WERI-Rb-1 (cell line): Measurements from ENCODE around the gene OR10G2.
"Not testable (repeated sequence)": the region's sequence is repeated elsewhere in the genome, so short reads cannot be mapped to it uniquely, and the experiment has no call there.

ENCODE experiments used
- DNase-seq: peaks from one replicate; pipeline ENCODE4 v3.0.0-alpha.2; 2020
- H3K27ac ChIP-seq: fragments of 250-450 bp; sonication (Bioruptor Pico); 2 replicates; pipeline ENCODE4 v1.5.1; 2020; ENCODE audit warnings: mild to moderate bottlenecking, moderate library complexity
- H3K27me3 ChIP-seq: fragments of 250-450 bp; sonication (Bioruptor Pico); 2 replicates; pipeline ENCODE4 v1.5.1; 2021; ENCODE audit warnings: mild to moderate bottlenecking, low read depth, moderate library complexity; ENCODE audit not compliant: insufficient read depth, severe bottlenecking
- H3K36me3 ChIP-seq: fragments of 250-450 bp; sonication (Bioruptor Pico); 2 replicates; pipeline ENCODE4 v1.5.1; 2020; ENCODE audit warnings: mild to moderate bottlenecking, moderate library complexity
- H3K4me3 ChIP-seq: 2 replicates; pipeline ENCODE4 v1.5.1; 2011; ENCODE audit warnings: low read depth, mild to moderate bottlenecking, control low read depth, low read length
- H3K9me3 ChIP-seq: fragments of 250-450 bp; sonication (Bioruptor Pico); 2 replicates; pipeline ENCODE4 v1.5.1; 2021; ENCODE audit warnings: mild to moderate bottlenecking, moderate library complexity; ENCODE audit not compliant: severe bottlenecking
- TF ChIP-seq, protein P1 (sequence below): IDR thresholded peaks from 2 replicates; pipeline ENCODE4 v1.5.1; 2011; ENCODE audit warnings: low read depth, mild to moderate bottlenecking, control low read depth, inconsistent platforms, low read length

OR10G2 gene

GRCh38 chr14:21647380-21647779, 12.6 kb upstream of the OR10G2 start:
- no peak overlapping the region for H3K4me3 ChIP-seq
- peaks cover 66% of the 10 kb centered on the region for H3K27me3 ChIP-seq
- no peak overlapping the region for H3K27ac ChIP-seq
- H3K36me3 ChIP-seq, result no peaks in the 10 kb centered on the region
- DNase-seq, result no peak
- TF ChIP-seq, protein P1, sequence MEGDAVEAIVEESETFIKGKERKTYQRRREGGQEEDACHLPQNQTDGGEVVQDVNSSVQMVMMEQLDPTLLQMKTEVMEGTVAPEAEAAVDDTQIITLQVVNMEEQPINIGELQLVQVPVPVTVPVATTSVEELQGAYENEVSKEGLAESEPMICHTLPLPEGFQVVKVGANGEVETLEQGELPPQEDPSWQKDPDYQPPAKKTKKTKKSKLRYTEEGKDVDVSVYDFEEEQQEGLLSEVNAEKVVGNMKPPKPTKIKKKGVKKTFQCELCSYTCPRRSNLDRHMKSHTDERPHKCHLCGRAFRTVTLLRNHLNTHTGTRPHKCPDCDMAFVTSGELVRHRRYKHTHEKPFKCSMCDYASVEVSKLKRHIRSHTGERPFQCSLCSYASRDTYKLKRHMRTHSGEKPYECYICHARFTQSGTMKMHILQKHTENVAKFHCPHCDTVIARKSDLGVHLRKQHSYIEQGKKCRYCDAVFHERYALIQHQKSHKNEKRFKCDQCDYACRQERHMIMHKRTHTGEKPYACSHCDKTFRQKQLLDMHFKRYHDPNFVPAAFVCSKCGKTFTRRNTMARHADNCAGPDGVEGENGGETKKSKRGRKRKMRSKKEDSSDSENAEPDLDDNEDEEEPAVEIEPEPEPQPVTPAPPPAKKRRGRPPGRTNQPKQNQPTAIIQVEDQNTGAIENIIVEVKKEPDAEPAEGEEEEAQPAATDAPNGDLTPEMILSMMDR, result no peak
- H3K9me3 ChIP-seq, result no peaks in the 10 kb centered on the region

GRCh38 chr14:21643407-21643806, 8.7 kb upstream of the OR10G2 start:
- no peaks in the 10 kb centered on the region for H3K9me3 ChIP-seq
- peaks cover 78% of the 10 kb centered on the region for H3K27me3 ChIP-seq
- TF ChIP-seq, protein P1, result no peak
- DNase-seq, result no peak
- no peaks in the 10 kb centered on the region for H3K36me3 ChIP-seq
- no peak overlapping the region for H3K27ac ChIP-seq
- no peak overlapping the region for H3K4me3 ChIP-seq

GRCh38 chr14:21642683-21643082, 7.9 kb upstream of the OR10G2 start:
- Histone ChIP-seq H3K27me3 (peaks cover 78% of the 10 kb centered on the region), H3K27ac (no peak overlapping the region), H3K4me3 (no peak overlapping the region), H3K36me3 (no peaks in the 10 kb centered on the region), H3K9me3 (no peaks in the 10 kb centered on the region)
- no peak for DNase-seq
- TF ChIP-seq, protein P1, result no peak

DNA sequence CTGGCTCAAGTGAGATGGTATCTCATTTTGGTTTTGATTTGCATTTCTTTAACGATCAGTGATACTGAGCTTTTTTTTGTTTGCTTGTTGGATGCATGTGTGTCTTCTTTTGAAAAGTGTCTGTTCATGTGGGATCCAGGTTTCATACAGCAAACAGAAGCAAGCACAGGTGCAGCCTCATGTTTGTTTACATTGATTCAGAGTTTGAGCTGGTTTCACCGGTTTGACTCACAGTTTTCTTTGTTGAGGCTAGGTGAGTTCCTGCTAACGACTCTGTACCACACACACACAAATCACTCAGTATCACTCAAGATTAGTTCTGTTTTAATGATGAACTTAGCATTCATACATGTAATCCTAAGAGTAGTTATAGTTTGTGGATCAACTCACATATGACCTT, 3.7 kb downstream of the OR10G2 start:
- Histone ChIP-seq H3K27me3 (peaks cover 65% of the 10 kb centered on the region), H3K9me3 (peaks cover 4% of the 10 kb centered on the region), H3K36me3 (no peaks in the 10 kb centered on the region), H3K4me3 (no peak overlapping the region), H3K27ac (no peak overlapping the region)
- TF ChIP-seq, protein P1, result no peak
- DNase-seq, result no peak

DNA sequence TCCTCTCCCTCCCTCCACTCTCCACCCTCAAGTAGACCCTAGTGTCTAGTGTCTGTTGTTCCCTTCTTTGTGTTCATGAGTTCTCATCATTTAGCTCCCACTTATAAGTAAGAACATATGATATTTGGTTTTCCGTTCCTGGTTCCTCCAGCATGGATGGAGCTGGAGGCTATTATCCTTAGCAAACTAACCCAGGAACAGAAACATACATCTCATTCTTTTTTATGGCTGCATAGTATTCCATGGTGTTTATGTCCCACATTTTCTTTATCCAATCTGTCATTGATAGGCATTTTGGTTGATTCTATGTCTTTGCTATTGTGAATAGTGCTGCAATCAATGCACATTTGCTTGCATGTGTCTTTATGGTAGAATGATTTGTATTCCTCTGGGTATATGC, 4.2 kb downstream of the OR10G2 start:
- not testable (repeated sequence) for H3K4me3 ChIP-seq, H3K36me3 ChIP-seq, H3K9me3 ChIP-seq, DNase-seq, H3K27ac ChIP-seq
- H3K27me3 ChIP-seq, result peaks cover 63% of the 10 kb centered on the region

DNA sequence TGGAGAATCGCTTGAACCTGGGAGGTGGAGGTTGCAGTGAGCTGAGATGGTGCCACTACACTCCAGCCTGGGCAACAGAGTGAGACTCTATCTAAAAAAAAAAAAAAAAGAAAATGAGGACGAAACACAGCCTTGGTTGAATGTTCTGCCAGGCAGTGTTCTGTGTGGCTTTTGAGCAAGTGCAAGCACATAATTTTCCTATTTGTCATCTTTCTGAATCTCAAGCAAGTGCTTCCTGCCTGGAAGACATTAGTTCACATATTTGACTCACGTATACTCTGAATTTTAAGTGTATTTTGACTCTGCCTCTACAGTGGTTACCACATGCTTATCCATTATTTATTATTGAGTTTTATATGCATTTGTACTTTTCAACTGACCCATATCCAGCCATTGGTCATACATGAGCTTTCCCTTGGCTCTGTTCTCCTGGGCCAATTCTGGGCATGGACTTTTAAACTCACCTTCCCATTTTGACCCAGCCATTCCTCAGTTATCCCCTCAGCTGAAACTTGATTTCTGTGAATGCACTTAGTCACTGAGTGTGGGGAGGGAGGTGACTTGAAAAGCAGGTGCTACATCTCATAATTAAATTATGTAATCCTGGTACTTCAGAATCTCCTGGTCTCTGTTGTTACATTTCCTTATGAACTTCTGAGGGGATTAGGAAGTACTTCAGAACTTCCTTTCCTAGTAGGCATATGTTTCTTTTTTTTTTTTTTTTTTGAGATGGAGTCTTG, 8.1 kb downstream of the OR10G2 start:
- Histone ChIP-seq H3K36me3 (no peaks in the 10 kb centered on the region), H3K27ac (no peak overlapping the region), H3K4me3 (no peak overlapping the region), H3K27me3 (peaks cover 73% of the 10 kb centered on the region), H3K9me3 (peaks cover 4% of the 10 kb centered on the region)
- no peak for DNase-seq
- TF ChIP-seq, protein P1, result no peak
